ENCODE results near the gene RNF44. TPM values are rescaled to one million over a fixed set of nuclear protein-coding genes. Genes with fewer than 3 reads are reported as not detected.

Gene RNF44
- total and polyA plus RNA-seq, 2 donors (not counting 3 experiments of a cell fraction or from before 2014, with no cell fraction given), result 19.8 to 50.2 TPM

- BruUV-seq (replicated peaks), result no TSS peak
- dilution Hi-C loops (cut with MboI; ENCODE audit: extremely low pct_ligation_motif_present, low sequenced_read_pairs), result no loop called here
- no peak for FAIRE-seq
Measured at GRCh38 chr5:176564002-176564401, 26.8 kb upstream of the RNF44 start.

More at GRCh38 chr5:176564002-176564401, 26.8 kb upstream of the RNF44 start:
- H3K4me3 ChIP-seq (replicated peaks in 1 of 3; ENCODE audit: insufficient read depth in 1 of 3, low read depth in 1 of 3, low read length in 3 of 3), result no peak overlapping the region
- H3K36me3 ChIP-seq (ENCODE audit: control insufficient read depth in 2 of 2, extremely low read depth in 1 of 2, insufficient read depth in 2 of 2, low read length in 2 of 2), result no peaks in the 10 kb centered on the region
- TF ChIP-seq, protein P1, sequence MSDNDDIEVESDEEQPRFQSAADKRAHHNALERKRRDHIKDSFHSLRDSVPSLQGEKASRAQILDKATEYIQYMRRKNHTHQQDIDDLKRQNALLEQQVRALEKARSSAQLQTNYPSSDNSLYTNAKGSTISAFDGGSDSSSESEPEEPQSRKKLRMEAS (IDR thresholded peaks at IDR 0.05; ENCODE audit: insufficient read depth, insufficient read length), result no peak
- no peak for TF ChIP-seq POLR2AphosphoS5 (IDR thresholded peaks at IDR 0.05; ENCODE audit: insufficient read depth, low read depth, low read length)
- TF ChIP-seq CTCF (IDR thresholded peaks at IDR 0.05; ENCODE audit: extremely low read depth in 1 of 2, insufficient read depth in 1 of 2, low read depth in 1 of 2, low read length in 2 of 2), result no peak
- no peak for TF ChIP-seq JUN (IDR thresholded peaks at IDR 0.05; ENCODE audit: borderline replicate concordance, insufficient read depth, insufficient read length, low read depth)
- TF ChIP-seq POLR2A (IDR thresholded peaks at IDR 0.05; ENCODE audit: low read depth, low read length), result no peak
- no peak for TF ChIP-seq MYC (IDR thresholded peaks at IDR 0.05; ENCODE audit: low read depth, low read length)
- TF ChIP-seq FOS (IDR thresholded peaks at IDR 0.05; ENCODE audit: borderline replicate concordance, insufficient read depth, low read length), result no peak
- no peak for TF ChIP-seq EZH2 (IDR thresholded peaks at IDR 0.05; ENCODE audit: borderline replicate concordance, low read depth, low read length, severe bottlenecking)
- no peak for TF ChIP-seq GATA2 (IDR thresholded peaks at IDR 0.05; ENCODE audit: insufficient read depth, insufficient read length, low read depth, low read length)
- no peaks in the 10 kb centered on the region for H3K4me1 ChIP-seq (ENCODE audit: control insufficient read depth, extremely low read depth, insufficient read depth, low read length)
- H3K79me2 ChIP-seq (ENCODE audit: control insufficient read depth, insufficient read depth, low read length), result no peaks in the 10 kb centered on the region
- H2AFZ ChIP-seq (ENCODE audit: low read depth, low read length), result no peak overlapping the region
- ChIA-PET POLR2A (no interaction called here), CTCF (interaction anchor here (0.5 kb wide), 1 partner anchor 442 kb away, joined by 4 read pairs; the partner anchor contains the start of gene UIMC1)
- peaks cover 0 to 2% of the 10 kb centered on the region in 2 experiments for H3K27me3 ChIP-seq (ENCODE audit: control insufficient read depth in 2 of 2, insufficient read depth in 2 of 2, low read length in 2 of 2)
- H3K9ac ChIP-seq (replicated peaks; ENCODE audit: extremely low read depth, insufficient read depth, low read length), result no peak overlapping the region
- DNase-seq (ENCODE audit: low read depth, low spot score), result no peak
- H3K4me2 ChIP-seq (ENCODE audit: insufficient read depth, low read length), result no peak overlapping the region
- H3K9me1 ChIP-seq (replicated peaks; ENCODE audit: control insufficient read depth, extremely low read depth, insufficient read depth, low read length), result no peaks in the 10 kb centered on the region
- H4K20me1 ChIP-seq (replicated peaks; ENCODE audit: control insufficient read depth, extremely low read depth, insufficient read depth, low read length), result no peaks in the 10 kb centered on the region
- no peak overlapping the region for H3K27ac ChIP-seq (ENCODE audit: insufficient read depth, low read depth, low read length)
- H3K9me3 ChIP-seq (replicated peaks; ENCODE audit: control insufficient read depth, insufficient read depth, low read length), result no peaks in the 10 kb centered on the region
- intact Hi-C loops (cut with micrococcal nuclease), result no loop called here
